ENCODE data around the gene GRID2. TPM values are rescaled to one million over a fixed set of nuclear protein-coding genes. Genes with fewer than 3 reads are reported as not detected.

The GRID2 gene
- total RNA-seq, 4 donors from 2014 or later, result not detected

DNA sequence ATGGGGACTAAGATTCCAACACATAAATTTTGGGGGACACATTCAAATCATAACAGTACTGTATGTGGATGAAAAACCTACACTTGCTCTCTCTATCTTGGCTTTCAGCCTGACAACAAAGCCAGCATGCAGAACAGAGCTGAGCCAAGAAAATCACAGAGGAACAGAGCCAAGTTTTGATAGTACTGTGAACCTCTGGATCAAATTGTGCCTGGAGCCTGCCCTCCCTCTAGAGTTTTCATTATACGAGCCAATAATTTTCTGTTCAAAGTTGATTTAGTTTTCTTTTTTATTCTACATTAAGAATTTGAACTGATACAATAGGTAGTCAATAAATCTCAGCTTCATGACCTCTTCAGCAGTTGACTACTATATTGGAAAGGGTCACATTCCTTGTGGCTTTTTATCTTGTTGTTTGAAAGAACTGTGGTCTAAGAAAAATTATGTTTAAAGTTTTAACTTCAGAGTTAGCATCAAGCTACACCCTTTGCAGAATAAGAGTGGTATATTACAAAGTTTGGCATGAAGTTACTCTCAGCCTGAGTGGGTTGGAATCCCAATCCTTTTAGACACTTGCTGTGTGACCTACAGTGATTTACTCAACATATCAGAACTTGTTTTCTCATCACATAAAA lies 31.1 kb downstream of the GRID2 start:
- TF ChIP-seq, protein P1, sequence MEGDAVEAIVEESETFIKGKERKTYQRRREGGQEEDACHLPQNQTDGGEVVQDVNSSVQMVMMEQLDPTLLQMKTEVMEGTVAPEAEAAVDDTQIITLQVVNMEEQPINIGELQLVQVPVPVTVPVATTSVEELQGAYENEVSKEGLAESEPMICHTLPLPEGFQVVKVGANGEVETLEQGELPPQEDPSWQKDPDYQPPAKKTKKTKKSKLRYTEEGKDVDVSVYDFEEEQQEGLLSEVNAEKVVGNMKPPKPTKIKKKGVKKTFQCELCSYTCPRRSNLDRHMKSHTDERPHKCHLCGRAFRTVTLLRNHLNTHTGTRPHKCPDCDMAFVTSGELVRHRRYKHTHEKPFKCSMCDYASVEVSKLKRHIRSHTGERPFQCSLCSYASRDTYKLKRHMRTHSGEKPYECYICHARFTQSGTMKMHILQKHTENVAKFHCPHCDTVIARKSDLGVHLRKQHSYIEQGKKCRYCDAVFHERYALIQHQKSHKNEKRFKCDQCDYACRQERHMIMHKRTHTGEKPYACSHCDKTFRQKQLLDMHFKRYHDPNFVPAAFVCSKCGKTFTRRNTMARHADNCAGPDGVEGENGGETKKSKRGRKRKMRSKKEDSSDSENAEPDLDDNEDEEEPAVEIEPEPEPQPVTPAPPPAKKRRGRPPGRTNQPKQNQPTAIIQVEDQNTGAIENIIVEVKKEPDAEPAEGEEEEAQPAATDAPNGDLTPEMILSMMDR (IDR thresholded peaks at IDR 0.05), result no peak
- ATAC-seq (ENCODE audit: low FRiP score) (no peak), DNase-seq (ENCODE audit: low spot score) (no peak)

- ATAC-seq (ENCODE audit: low FRiP score), result no peak
- TF ChIP-seq, protein P1 (IDR thresholded peaks at IDR 0.05), result no peak
- no peak for DNase-seq (ENCODE audit: low spot score)
Measured at GRCh38 chr4:92339676-92340075, 35.9 kb downstream of the GRID2 start.

- DNase-seq (ENCODE audit: low spot score), result no peak
- no peak for ATAC-seq (ENCODE audit: low FRiP score)
- TF ChIP-seq, protein P1 (IDR thresholded peaks at IDR 0.05), result no peak
Measured at GRCh38 chr4:92344216-92344615, 40.5 kb downstream of the GRID2 start.

- DNase-seq (ENCODE audit: low spot score) (no peak), ATAC-seq (ENCODE audit: low FRiP score) (no peak)
- TF ChIP-seq, protein P1 (IDR thresholded peaks at IDR 0.05), result no peak
Measured at GRCh38 chr4:92346289-92346688, 42.5 kb downstream of the GRID2 start.

- no peak for ATAC-seq (ENCODE audit: low FRiP score)
- TF ChIP-seq, protein P1 (IDR thresholded peaks at IDR 0.05), result no peak
- DNase-seq (ENCODE audit: low spot score), result no peak
Measured at GRCh38 chr4:92357966-92358365, 54.2 kb downstream of the GRID2 start.

DNA sequence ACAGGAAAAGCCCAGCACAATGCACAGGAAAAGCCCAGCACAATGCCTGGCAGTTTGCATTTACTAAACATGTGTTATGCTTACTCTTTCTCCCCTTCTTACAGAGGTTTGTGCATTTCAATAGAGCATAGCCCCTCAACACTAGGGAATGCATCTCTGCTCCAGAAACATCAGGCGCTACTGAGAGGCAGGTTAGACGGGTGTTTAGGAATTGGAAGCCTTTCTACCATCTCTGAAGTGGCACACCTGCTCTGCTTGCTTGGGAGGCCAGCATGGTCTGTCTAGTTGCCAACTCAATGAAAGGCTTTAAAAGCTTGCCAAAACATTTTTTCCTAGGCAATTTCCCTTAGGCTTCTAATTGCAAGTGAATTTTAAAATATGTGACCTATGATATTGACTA lies 55.7 kb downstream of the GRID2 start:
- DNase-seq (ENCODE audit: low spot score), result no peak
- TF ChIP-seq, protein P1 (IDR thresholded peaks at IDR 0.05), result no peak
- ATAC-seq (ENCODE audit: low FRiP score), result no peak

DNA sequence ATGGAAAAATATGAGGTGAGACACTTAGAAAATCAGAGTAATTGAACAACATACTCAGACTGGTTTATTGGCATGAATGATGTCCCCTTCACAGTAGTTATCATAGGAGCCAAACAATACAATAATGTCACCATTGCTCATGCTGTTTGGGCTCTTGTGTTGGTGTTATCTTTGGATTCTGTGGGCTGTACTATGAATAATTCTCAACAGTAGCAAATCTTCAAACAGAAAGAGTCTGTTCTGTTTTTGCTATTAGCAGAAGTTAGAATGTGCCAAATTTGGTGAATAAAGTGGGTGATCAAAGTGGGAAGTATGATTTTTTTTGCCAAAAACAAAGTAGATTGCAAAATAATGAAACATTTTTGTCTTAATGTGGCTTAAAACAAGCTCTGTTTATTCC lies 58.3 kb downstream of the GRID2 start:
- TF ChIP-seq, protein P1 (IDR thresholded peaks at IDR 0.05), result no peak
- no peak for DNase-seq (ENCODE audit: low spot score)
- no peak for ATAC-seq (ENCODE audit: low FRiP score)

Measured in omental fat pad (tissue), 4 donors.